ENCODE data around the gene CAMK1.
A peak's percentile ranks its signal among the peaks of the same experiment; 100 is the strongest.

CAMK1 gene

DNA sequence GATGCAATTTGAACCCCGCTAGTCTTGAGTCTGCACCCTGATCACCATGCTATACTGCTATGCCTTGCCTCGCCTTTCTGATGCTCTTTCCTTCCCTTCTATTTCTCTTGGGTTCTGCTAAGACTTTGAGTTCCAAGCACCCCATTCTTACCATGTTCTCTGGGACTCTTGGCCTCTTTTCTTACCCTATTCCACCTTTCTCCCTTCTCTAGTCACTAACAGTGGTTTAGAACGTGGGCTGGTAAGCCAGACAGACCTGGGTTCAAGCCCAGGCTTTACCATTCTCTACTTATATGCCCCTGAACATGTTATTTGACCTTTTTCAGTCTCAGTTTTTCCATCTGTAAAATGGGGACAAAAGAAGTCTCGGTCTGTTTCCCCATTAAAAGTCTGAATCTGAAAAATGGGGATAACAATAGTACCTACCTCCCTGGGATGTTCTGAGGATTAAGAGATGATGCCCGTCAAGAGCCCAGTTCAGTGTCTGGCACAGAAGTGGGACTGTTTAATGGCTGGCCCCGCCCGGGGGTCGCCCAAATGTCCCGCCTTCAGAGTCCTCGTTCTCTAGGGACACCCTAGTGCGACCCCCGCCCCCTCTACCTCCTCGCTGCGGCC is 22.1 kb upstream of the CAMK1 start:
- TF ChIP-seq CTCF (conservative IDR thresholded peaks at IDR 0.05), result no peak
- peak overlapping the region; percentile 99 for H3K27ac ChIP-seq

GRCh38 chr3:9791127-9791526 is 21.4 kb upstream of the CAMK1 start:
- no peak overlapping the region for H3K27ac ChIP-seq
- no peak for TF ChIP-seq CTCF (conservative IDR thresholded peaks at IDR 0.05)

DNA sequence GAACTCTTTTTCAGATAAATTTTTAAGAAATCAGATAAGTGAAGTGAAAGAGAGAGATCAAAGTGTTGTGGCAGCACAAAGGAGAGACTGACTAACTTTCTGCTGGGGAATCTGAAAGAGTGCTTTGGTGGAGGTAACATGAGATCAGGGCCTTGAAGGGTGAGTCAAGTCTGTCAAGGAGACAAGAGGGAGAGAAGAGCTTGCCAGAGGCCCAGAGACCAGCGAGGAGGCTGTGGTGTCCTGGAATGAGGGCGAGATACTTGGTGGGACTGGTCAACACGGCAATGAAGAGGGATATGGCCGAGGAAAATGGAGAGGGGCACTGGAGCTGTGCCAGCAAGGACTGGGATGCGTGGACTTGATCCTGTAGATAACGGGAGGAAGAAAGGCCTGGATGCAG is 18.0 kb upstream of the CAMK1 start:
- TF ChIP-seq CTCF (conservative IDR thresholded peaks at IDR 0.05), result no peak
- 0 out of 2 replicates have a peak overlapping the region, but pooled peaks have one; percentile 1 for H3K27ac ChIP-seq

GRCh38 chr3:9786825-9787669 is 17.3 kb upstream of the CAMK1 start:
- H3K27ac ChIP-seq, result peak overlapping the region; percentile 52; the same call in 1 of the 2 replicates
- peak; percentile 56 for TF ChIP-seq CTCF (conservative IDR thresholded peaks at IDR 0.05)

GRCh38 chr3:9786209-9786739 is 16.5 kb upstream of the CAMK1 start:
- TF ChIP-seq CTCF (conservative IDR thresholded peaks at IDR 0.05), result no peak
- peak overlapping the region; percentile 52 for H3K27ac ChIP-seq

GRCh38 chr3:9785602-9786001 is 15.9 kb upstream of the CAMK1 start:
- H3K27ac ChIP-seq, result peak overlapping the region; percentile 52
- TF ChIP-seq CTCF (conservative IDR thresholded peaks at IDR 0.05), result no peak

DNA sequence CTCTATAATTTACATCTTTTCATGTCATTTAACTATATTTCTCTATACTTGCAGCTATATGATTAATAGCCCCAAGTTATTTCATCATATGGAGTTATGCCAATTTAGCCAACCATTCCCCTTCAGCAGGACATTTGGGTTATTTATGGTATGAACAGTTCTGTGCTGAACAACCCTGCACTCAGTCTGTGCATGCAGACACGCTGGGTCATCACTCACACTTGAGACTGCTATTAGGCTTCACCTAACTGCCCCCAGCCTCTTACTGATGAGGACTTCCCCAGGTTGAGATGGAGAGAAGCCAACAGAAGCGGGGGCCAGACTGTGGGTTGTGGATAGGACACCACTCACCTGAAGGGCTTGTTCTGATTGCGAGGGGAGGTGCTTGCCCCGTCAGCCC is 15.2 kb upstream of the CAMK1 start:
- peak overlapping the region; percentile 52 for H3K27ac ChIP-seq
- no peak for TF ChIP-seq CTCF (conservative IDR thresholded peaks at IDR 0.05)
